AG04450 (cell line): ENCODE data around the gene HIPK2. TPM values are rescaled to one million over a fixed set of nuclear protein-coding genes. Genes with fewer than 3 reads are reported as not detected.

Experiments
- CTCF ChIA-PET: fragments of 300-600, 350-600 bp; formaldehyde crosslinking; extraction: SDS; loops from one replicate; lab custom pipeline; 2022; ENCODE audit warnings: antibody characterized with exemption, inconsistent platforms; lab: Charles Lee
- POLR2A ChIA-PET: fragments of 350-600 bp; formaldehyde crosslinking; extraction: SDS; loops from one replicate; lab custom pipeline; 2021; ENCODE audit warnings: antibody characterized with exemption, inconsistent platforms; lab: Yijun Ruan, JAX
- DNase-seq: peaks from one replicate; pipeline ENCODE4 v3.0.0-alpha.2; 2011; ENCODE audit warnings: low read depth, low spot score
- H3K27ac ChIP-seq: one replicate; pipeline ENCODE4 v1.5.1; 2012; ENCODE audit warnings: low read depth, low read length, control low read depth
- H3K27me3 ChIP-seq: one replicate; pipeline ENCODE4 v1.6.0; 2012; ENCODE audit warnings: low read length; ENCODE audit not compliant: control insufficient read depth, insufficient read depth
- H3K4me3 ChIP-seq: 2 replicates; pipeline ENCODE4 v1.5.1; 2011; ENCODE audit warnings: mild to moderate bottlenecking, low read depth, low read length, control low read depth
- H3K9me3 ChIP-seq: 2 replicates; pipeline ENCODE4 v1.5.1; 2012; ENCODE audit warnings: low read length; ENCODE audit not compliant: control insufficient read depth, insufficient read depth
- CTCF ChIP-seq: IDR thresholded peaks from 2 replicates; pipeline ENCODE4 v1.5.1; 2011; ENCODE audit warnings: low read depth, low read length, control low read depth, inconsistent platforms
- polyA plus RNA-seq: library from polyadenylated mRNA; depleted of rRNA; stranded (reverse); fragments of >200 nt; gene quantifications from 2 replicates; pipeline ENCODE4 v1.2.3, GENCODE V29; 2011

The HIPK2 gene
- polyA plus RNA-seq, 1 experiment: 61.4 TPM

GRCh38 chr7:139574618-139575337, 203.0 kb downstream of the HIPK2 start:
- CTCF ChIA-PET: no interaction called here

GRCh38 chr7:139573871-139574270, 203.9 kb downstream of the HIPK2 start:
- no peak for DNase-seq
- Histone ChIP-seq H3K4me3 (no peak overlapping the region), H3K9me3 (no peaks in the 10 kb centered on the region), H3K27me3 (no peaks in the 10 kb centered on the region), H3K27ac (no peak overlapping the region)
- CTCF ChIA-PET: interaction anchor here (0.6 kb wide), 1 partner anchor 11 kb away, joined by 3 read pairs; no protein-coding TSS in a partner anchor
- POLR2A ChIA-PET: interaction anchor here (0.7 kb wide), 2 partner anchors 137 to 441 kb away, joined by 4 to 5 read pairs; no protein-coding TSS in a partner anchor
- no peak for TF ChIP-seq CTCF

More at GRCh38 chr7:139574618-139575337, 203.0 kb downstream of the HIPK2 start:
- H3K27ac ChIP-seq: peak overlapping the region; percentile 21
- H3K4me3 ChIP-seq: no peak overlapping the region
- POLR2A ChIA-PET: no interaction called here
- TF ChIP-seq CTCF: no peak
- no peaks in the 10 kb centered on the region for H3K9me3 ChIP-seq
- no peak for DNase-seq
- no peaks in the 10 kb centered on the region for H3K27me3 ChIP-seq

GRCh38 chr7:139572704-139573385, 205.0 kb downstream of the HIPK2 start:
- POLR2A ChIA-PET: no interaction called here

GRCh38 chr7:139572071-139572470, 205.7 kb downstream of the HIPK2 start:
- Histone ChIP-seq H3K27ac (no peak overlapping the region), H3K4me3 (no peak overlapping the region), H3K27me3 (no peaks in the 10 kb centered on the region), H3K9me3 (no peaks in the 10 kb centered on the region)
- TF ChIP-seq CTCF: no peak
- ChIA-PET POLR2A (no interaction called here), CTCF (no interaction called here)
- DNase-seq: no peak

More at GRCh38 chr7:139572704-139573385, 205.0 kb downstream of the HIPK2 start:
- CTCF ChIA-PET: interaction anchor here (0.6 kb wide), 1 partner anchor 12 kb away, joined by 3 read pairs; no protein-coding TSS in a partner anchor
- DNase-seq: no peak
- H3K9me3 ChIP-seq: no peaks in the 10 kb centered on the region
- H3K4me3 ChIP-seq: no peak overlapping the region
- TF ChIP-seq CTCF: no peak
- H3K27ac ChIP-seq: no peak overlapping the region
- no peaks in the 10 kb centered on the region for H3K27me3 ChIP-seq

GRCh38 chr7:139571651-139572050, 206.1 kb downstream of the HIPK2 start:
- H3K9me3 ChIP-seq: no peaks in the 10 kb centered on the region
- no peaks in the 10 kb centered on the region for H3K27me3 ChIP-seq
- TF ChIP-seq CTCF: no peak
- ChIA-PET CTCF (interaction anchor here (0.7 kb wide), 1 partner anchor 140 kb away, joined by 3 read pairs; no protein-coding TSS in a partner anchor), POLR2A (no interaction called here)
- DNase-seq: no peak
- no peak overlapping the region for H3K27ac ChIP-seq
- no peak overlapping the region for H3K4me3 ChIP-seq
